Panc1 (cell line): ENCODE results near the gene IDUA. TPM values are rescaled to one million over a fixed set of nuclear protein-coding genes. Genes with fewer than 3 reads are reported as not detected.
A peak's percentile ranks its signal among the peaks of the same experiment; 100 is the strongest.

Experiments
- ATAC-seq: fragments of 200-7000 bp; cut with Tn5 transposase; 2 replicates; pipeline ENCODE4 v1.9.1; 2020; ENCODE audit warnings: mild to moderate bottlenecking, moderate library complexity
- BruUV-seq: library from RNA; stranded (reverse); fragments of 400-500 nt; replicated peaks from 2 replicates; lab custom pipeline; 2021; lab: Mats Ljungman, UMichigan
- CTCF ChIA-PET: fragments of 300-600 bp; sonication (Branson Sonifier 250); formaldehyde crosslinking; loops from one replicate; lab custom pipeline; 2022; ENCODE audit warnings: antibody characterized with exemption; lab: Charles Lee
- POLR2A ChIA-PET: fragments of 300-600 bp; sonication (Branson Sonifier 250); formaldehyde crosslinking; loops from one replicate; lab custom pipeline; 2022; ENCODE audit warnings: antibody characterized with exemption; lab: Charles Lee
- DNase-seq: peaks from one replicate; pipeline ENCODE4 v3.0.0-alpha.2; 2010; ENCODE audit warnings: low read depth, low spot score
- H3K27ac ChIP-seq: 2 replicates; pipeline ENCODE4 v1.5.1; 2011; ENCODE audit warnings: mild to moderate bottlenecking, low read length, inconsistent platforms
- H3K27me3 ChIP-seq: fragments of 200-500 bp; sonication (Bioruptor generic); 2 replicates; pipeline ENCODE4 v1.6.0; 2014; ENCODE audit warnings: low read length, inconsistent platforms; ENCODE audit not compliant: control insufficient read depth, insufficient read depth
- H3K36me3 ChIP-seq: fragments of 200-500 bp; sonication (Bioruptor generic); 2 replicates; pipeline ENCODE4 v1.5.1; 2014; ENCODE audit warnings: inconsistent platforms, mild to moderate bottlenecking, low read length, moderate library complexity; ENCODE audit not compliant: control insufficient read depth, insufficient read depth
- H3K4me1 ChIP-seq: 2 replicates; pipeline ENCODE4 v1.5.1; 2011; ENCODE audit warnings: inconsistent platforms, mild to moderate bottlenecking, low read length, moderate library complexity; ENCODE audit not compliant: control insufficient read depth, insufficient read depth
- H3K4me3 ChIP-seq, 2 experiments: 2 replicates each; pipeline ENCODE4 v1.5.1; 2011 to 2012; ENCODE audit warnings: low read depth in 2 of 2, low read length in 2 of 2, mild to moderate bottlenecking in 2 of 2, inconsistent platforms in 1 of 2, moderate library complexity in 1 of 2
- H3K9me3 ChIP-seq: fragments of 200-500 bp; sonication (Bioruptor generic); 2 replicates; pipeline ENCODE4 v1.5.1; 2014; ENCODE audit warnings: low read depth, mild to moderate bottlenecking, inconsistent platforms, low read length, moderate library complexity; ENCODE audit not compliant: control insufficient read depth, insufficient read depth
- POLR2AphosphoS5 ChIP-seq: IDR thresholded peaks from 2 replicates; pipeline ENCODE4 v1.6.1; 2012; ENCODE audit warnings: mild to moderate bottlenecking, low read depth, low read length, moderate library complexity
- REST ChIP-seq, 2 experiments: IDR thresholded peaks; 2 replicates each; pipeline ENCODE4 v1.6.1; 2011 to 2012; ENCODE audit warnings: low read depth in 2 of 2, control low read depth in 1 of 2, low read length in 1 of 2, mild to moderate bottlenecking in 1 of 2, moderate library complexity in 1 of 2; ENCODE audit not compliant: insufficient read depth in 1 of 2
- SIN3A ChIP-seq: IDR thresholded peaks from 2 replicates; pipeline ENCODE4 v1.6.1; 2012; ENCODE audit warnings: low read depth, mild to moderate bottlenecking, low read length, moderate library complexity, borderline replicate concordance; ENCODE audit not compliant: insufficient read depth
- TCF7L2 ChIP-seq: IDR thresholded peaks from 2 replicates; pipeline ENCODE4 v1.6.1; 2011; ENCODE audit warnings: mild to moderate bottlenecking, low read depth, low read length, inconsistent platforms
- in situ Hi-C: cut with HindIII; loops from 2 replicates; pipeline ENCODE4 v1.10.0; 2016; ENCODE audit warnings: low sequenced_read_pairs, low pct_unique_long_range_greater_than_20kb
- intact Hi-C: fragments of 100-400 bp; cut with micrococcal nuclease; formaldehyde crosslinking; loops from one replicate; pipeline ENCODE4 v1.10.0; 2022; ENCODE audit not compliant: unreplicated experiment
- total RNA-seq: library from RNA; stranded (reverse); gene quantifications from one replicate; pipeline ENCODE4 v1.2.1, GENCODE V29; 2021; ENCODE audit not compliant: unreplicated experiment
- TF ChIP-seq, protein P1 (sequence below): fragments of 450-650 bp; IDR thresholded peaks from 2 replicates; pipeline ENCODE4 v1.5.1; 2017; ENCODE audit warnings: mild to moderate bottlenecking

IDUA gene
- total RNA-seq, 1 experiment from 2014 or later, result 30.6 TPM

- intact Hi-C loops, result no loop called here
- H3K9me3 ChIP-seq, result no peaks in the 10 kb centered on the region
- no peaks in the 10 kb centered on the region for H3K4me1 ChIP-seq
- ChIA-PET CTCF (no interaction called here), POLR2A (no interaction called here)
- BruUV-seq, result no TSS peak
- no peak overlapping the region for H3K27ac ChIP-seq
- ATAC-seq, result peak; percentile 29; the same call in 1 of the 2 replicates
- no peak for DNase-seq
- in situ Hi-C loops, result no loop called here
- TF ChIP-seq SIN3A (no peak), TCF7L2 (no peak), REST (IDR thresholded peaks at IDR 0.05; ENCODE audit: insufficient read depth in 1 of 2, low read depth in 2 of 2, low read length in 1 of 2) (no peak), POLR2AphosphoS5 (no peak)
- TF ChIP-seq, protein P1, sequence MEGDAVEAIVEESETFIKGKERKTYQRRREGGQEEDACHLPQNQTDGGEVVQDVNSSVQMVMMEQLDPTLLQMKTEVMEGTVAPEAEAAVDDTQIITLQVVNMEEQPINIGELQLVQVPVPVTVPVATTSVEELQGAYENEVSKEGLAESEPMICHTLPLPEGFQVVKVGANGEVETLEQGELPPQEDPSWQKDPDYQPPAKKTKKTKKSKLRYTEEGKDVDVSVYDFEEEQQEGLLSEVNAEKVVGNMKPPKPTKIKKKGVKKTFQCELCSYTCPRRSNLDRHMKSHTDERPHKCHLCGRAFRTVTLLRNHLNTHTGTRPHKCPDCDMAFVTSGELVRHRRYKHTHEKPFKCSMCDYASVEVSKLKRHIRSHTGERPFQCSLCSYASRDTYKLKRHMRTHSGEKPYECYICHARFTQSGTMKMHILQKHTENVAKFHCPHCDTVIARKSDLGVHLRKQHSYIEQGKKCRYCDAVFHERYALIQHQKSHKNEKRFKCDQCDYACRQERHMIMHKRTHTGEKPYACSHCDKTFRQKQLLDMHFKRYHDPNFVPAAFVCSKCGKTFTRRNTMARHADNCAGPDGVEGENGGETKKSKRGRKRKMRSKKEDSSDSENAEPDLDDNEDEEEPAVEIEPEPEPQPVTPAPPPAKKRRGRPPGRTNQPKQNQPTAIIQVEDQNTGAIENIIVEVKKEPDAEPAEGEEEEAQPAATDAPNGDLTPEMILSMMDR, result no peak
- no peak overlapping the region for H3K4me3 ChIP-seq
- no peaks in the 10 kb centered on the region for H3K27me3 ChIP-seq
- no peaks in the 10 kb centered on the region for H3K36me3 ChIP-seq
Measured at GRCh38 chr4:965766-966134, 21.1 kb upstream of the IDUA start.

- no peaks in the 10 kb centered on the region for H3K36me3 ChIP-seq
- peaks cover under 1% of the 10 kb centered on the region; the same call in 1 of the 2 replicates for H3K4me1 ChIP-seq
- TF ChIP-seq SIN3A (no peak), REST (IDR thresholded peaks at IDR 0.05; ENCODE audit: insufficient read depth in 1 of 2, low read depth in 2 of 2, low read length in 1 of 2) (0 out of 4 replicates have a peak, but pooled peaks of 1 of the 2 experiments have one; percentile 6)
- ATAC-seq (no peak), DNase-seq (no peak)
- intact Hi-C loops (no loop called here), in situ Hi-C loops (no loop called here)
- H3K27me3 ChIP-seq, result no peaks in the 10 kb centered on the region
- POLR2A ChIA-PET, result no interaction called here
- CTCF ChIA-PET, result no interaction called here
- H3K27ac ChIP-seq, result no peak overlapping the region
- H3K9me3 ChIP-seq, result no peaks in the 10 kb centered on the region
- no peak overlapping the region for H3K4me3 ChIP-seq
- no TSS peak for BruUV-seq
Measured at GRCh38 chr4:966266-967112, 20.4 kb upstream of the IDUA start.
